Caco-2 (cell line): ENCODE results near the gene MEIS1. TPM values are rescaled to one million over a fixed set of nuclear protein-coding genes. Genes with fewer than 3 reads are reported as not detected.

Source experiments
- BruUV-seq: library from RNA; stranded (reverse); fragments of 400-500 nt; replicated peaks from 2 replicates; lab custom pipeline; 2021; lab: Mats Ljungman, UMichigan
- CTCF ChIA-PET: fragments of 300-600 bp; sonication (Branson Sonifier 250); formaldehyde crosslinking; loops from one replicate; lab custom pipeline; 2022; ENCODE audit warnings: antibody characterized with exemption; lab: Charles Lee
- POLR2A ChIA-PET: fragments of 300-600 bp; sonication (Branson Sonifier 250); formaldehyde crosslinking; loops from one replicate; lab custom pipeline; 2022; ENCODE audit warnings: antibody characterized with exemption; lab: Charles Lee
- DNase-seq, 2 experiments: peaks; one replicate each; pipeline versions ENCODE4 v3.0.0 to v3.0.0-alpha.2; 2020 to 2022
- H3K27me3 ChIP-seq: replicated peaks from 2 replicates; pipeline ENCODE4 v1.6.0; 2011; ENCODE audit warnings: low read length; ENCODE audit not compliant: control insufficient read depth, insufficient read depth
- H3K36me3 ChIP-seq: 2 replicates; pipeline ENCODE4 v1.5.1; 2011; ENCODE audit warnings: low read length; ENCODE audit not compliant: control insufficient read depth, insufficient read depth
- H3K4me1 ChIP-seq: fragments of 250-450 bp; sonication (Bioruptor Pico); 2 replicates; pipeline ENCODE4 v1.5.1; 2020; ENCODE audit warnings: mild to moderate bottlenecking
- H3K4me3 ChIP-seq: 2 replicates; pipeline ENCODE4 v1.5.1; 2011; ENCODE audit warnings: low read depth, mild to moderate bottlenecking, control low read depth, low read length
- H3K9me3 ChIP-seq: fragments of 250-450 bp; sonication (Bioruptor Pico); 2 replicates; pipeline ENCODE4 v1.5.1; 2020; ENCODE audit warnings: mild to moderate bottlenecking, moderate library complexity
- H3K27ac Mint-ChIP-seq: one replicate; pipeline ENCODE4 v1.8.0; 2022; ENCODE audit warnings: mixed read lengths; ENCODE audit not compliant: unreplicated experiment
- H3K27me3 Mint-ChIP-seq: one replicate; pipeline ENCODE4 v1.8.0; 2022; ENCODE audit warnings: mixed read lengths; ENCODE audit not compliant: insufficient read depth, unreplicated experiment
- H3K36me3 Mint-ChIP-seq: one replicate; pipeline ENCODE4 v1.8.0; 2022; ENCODE audit warnings: mild to moderate bottlenecking, mixed read lengths; ENCODE audit not compliant: insufficient read depth, unreplicated experiment
- H3K4me1 Mint-ChIP-seq: one replicate; pipeline ENCODE4 v1.8.0; 2022; ENCODE audit warnings: low read depth, mixed read lengths; ENCODE audit not compliant: unreplicated experiment
- H3K4me3 Mint-ChIP-seq: one replicate; pipeline ENCODE4 v1.8.0; 2022; ENCODE audit warnings: mild to moderate bottlenecking, moderate library complexity, mixed read lengths; ENCODE audit not compliant: unreplicated experiment
- H3K9me3 Mint-ChIP-seq: one replicate; pipeline ENCODE4 v1.8.0; 2022; ENCODE audit warnings: mixed read lengths; ENCODE audit not compliant: unreplicated experiment
- CTCF ChIP-seq, 2 experiments: fragments of 200-600 bp in 1 of 2; IDR thresholded peaks; 1 replicate in 1 of 2; 2 replicates in 1 of 2; pipeline versions ENCODE4 v1.5.1 to v1.8.0; 2011 to 2022; ENCODE audit warnings: antibody characterized with exemption in 1 of 2, control low read depth in 1 of 2, inconsistent platforms in 1 of 2, low read depth in 1 of 2, low read length in 1 of 2, mild to moderate bottlenecking in 1 of 2, moderate library complexity in 1 of 2; ENCODE audit not compliant: insufficient read depth in 1 of 2, severe bottlenecking in 1 of 2, unreplicated experiment in 1 of 2
- intact Hi-C: fragments of 100-400 bp; cut with micrococcal nuclease; formaldehyde crosslinking; loops from one replicate; pipeline ENCODE4 v1.10.0; 2022; ENCODE audit not compliant: unreplicated experiment
- total RNA-seq: library from RNA; stranded (reverse); gene quantifications from 2 replicates; pipeline ENCODE4 v1.2.3, GENCODE V29; 2022

MEIS1 gene
- total RNA-seq, 1 experiment from 2014 or later: 7.4 TPM

- no peaks in the 10 kb centered on the region for H3K27me3 Mint-ChIP-seq
- DNase-seq: no peak
- no peak overlapping the region for H3K4me3 Mint-ChIP-seq
- peaks cover 7% of the 10 kb centered on the region for H3K4me1 Mint-ChIP-seq
- intact Hi-C loops: no loop called here
- Histone ChIP-seq H3K27me3 (no peaks in the 10 kb centered on the region), H3K4me3 (no peak overlapping the region), H3K4me1 (no peaks in the 10 kb centered on the region; the same call in 1 of the 2 replicates), H3K36me3 (no peaks in the 10 kb centered on the region; the same call in 1 of the 2 replicates), H3K9me3 (no peaks in the 10 kb centered on the region)
- H3K9me3 Mint-ChIP-seq: no peaks in the 10 kb centered on the region
- BruUV-seq: no TSS peak
- no peak overlapping the region for H3K27ac Mint-ChIP-seq
- TF ChIP-seq CTCF (IDR thresholded peaks at IDR 0.05; ENCODE audit: insufficient read depth in 1 of 2, low read depth in 1 of 2, low read length in 1 of 2, severe bottlenecking in 1 of 2, unreplicated experiment in 1 of 2): no peak
- ChIA-PET CTCF (no interaction called here), POLR2A (no interaction called here)
- H3K36me3 Mint-ChIP-seq: no peaks in the 10 kb centered on the region
Observed at GRCh38 chr2:66555501-66556324, 120.8 kb downstream of the MEIS1 start.

GRCh38 chr2:66559672-66560071 is 124.7 kb downstream of the MEIS1 start:
- Histone ChIP-seq H3K27me3 (no peaks in the 10 kb centered on the region), H3K9me3 (no peaks in the 10 kb centered on the region), H3K4me3 (no peak overlapping the region), H3K4me1 (peaks cover 31% of the 10 kb centered on the region), H3K36me3 (no peaks in the 10 kb centered on the region; the same call in 1 of the 2 replicates)
- no peaks in the 10 kb centered on the region for H3K36me3 Mint-ChIP-seq
- no peak overlapping the region for H3K27ac Mint-ChIP-seq
- CTCF ChIA-PET: no interaction called here
- POLR2A ChIA-PET: no interaction called here
- DNase-seq: no peak
- H3K9me3 Mint-ChIP-seq: no peaks in the 10 kb centered on the region
- H3K4me3 Mint-ChIP-seq: no peak overlapping the region
- intact Hi-C loops: no loop called here
- TF ChIP-seq CTCF (IDR thresholded peaks at IDR 0.05; ENCODE audit: insufficient read depth in 1 of 2, low read depth in 1 of 2, low read length in 1 of 2, severe bottlenecking in 1 of 2, unreplicated experiment in 1 of 2): no peak
- BruUV-seq: no TSS peak
- H3K4me1 Mint-ChIP-seq: peaks cover 31% of the 10 kb centered on the region
- H3K27me3 Mint-ChIP-seq: no peaks in the 10 kb centered on the region

- POLR2A ChIA-PET: no interaction called here
Observed at GRCh38 chr2:66560683-66561082, 125.8 kb downstream of the MEIS1 start.

More at GRCh38 chr2:66560683-66561082, 125.8 kb downstream of the MEIS1 start:
- intact Hi-C loops: no loop called here
- H3K4me3 Mint-ChIP-seq: no peak overlapping the region
- no peaks in the 10 kb centered on the region; the same call in 1 of the 2 replicates for H3K36me3 ChIP-seq
- H3K36me3 Mint-ChIP-seq: no peaks in the 10 kb centered on the region
- H3K4me1 ChIP-seq: peaks cover 38% of the 10 kb centered on the region
- H3K4me1 Mint-ChIP-seq: peaks cover 24% of the 10 kb centered on the region
- no peak for TF ChIP-seq CTCF (IDR thresholded peaks at IDR 0.05; ENCODE audit: insufficient read depth in 1 of 2, low read depth in 1 of 2, low read length in 1 of 2, severe bottlenecking in 1 of 2, unreplicated experiment in 1 of 2)
- no peak for DNase-seq
- no peaks in the 10 kb centered on the region for H3K27me3 Mint-ChIP-seq
- no peak overlapping the region for H3K27ac Mint-ChIP-seq
- H3K27me3 ChIP-seq: no peaks in the 10 kb centered on the region
- no TSS peak for BruUV-seq
- CTCF ChIA-PET: no interaction called here
- H3K9me3 ChIP-seq: no peaks in the 10 kb centered on the region
- H3K9me3 Mint-ChIP-seq: no peaks in the 10 kb centered on the region
- no peak overlapping the region for H3K4me3 ChIP-seq
